Fibroblast of the aortic adventitia (primary cell): ENCODE measurements around the gene POP4. TPM values are rescaled to one million over a fixed set of nuclear protein-coding genes. Genes with fewer than 3 reads are reported as not detected.

ENCODE experiments used
- DNase-seq: peaks from one replicate; pipeline ENCODE4 v3.0.0-alpha.2; 2010; ENCODE audit warnings: low read depth
- H3K4me3 ChIP-seq: 2 replicates; pipeline ENCODE4 v1.5.1; 2011; ENCODE audit warnings: low read depth, mild to moderate bottlenecking, control low read depth, low read length, moderate library complexity
- total RNA-seq: library from RNA; depleted of rRNA; stranded (reverse); fragments of >200 nt; gene quantifications from 2 replicates; pipeline ENCODE4 v1.2.3, GENCODE V29; 2012; ENCODE audit warnings: low replicate concordance
- TF ChIP-seq, protein P1 (sequence below): IDR thresholded peaks from 2 replicates; pipeline ENCODE4 v1.5.1; 2011; ENCODE audit warnings: mild to moderate bottlenecking, low read length, control low read depth, inconsistent platforms; ENCODE audit not compliant: insufficient read depth

POP4 gene
- total RNA-seq, 1 donor, result 76.6 TPM

DNA sequence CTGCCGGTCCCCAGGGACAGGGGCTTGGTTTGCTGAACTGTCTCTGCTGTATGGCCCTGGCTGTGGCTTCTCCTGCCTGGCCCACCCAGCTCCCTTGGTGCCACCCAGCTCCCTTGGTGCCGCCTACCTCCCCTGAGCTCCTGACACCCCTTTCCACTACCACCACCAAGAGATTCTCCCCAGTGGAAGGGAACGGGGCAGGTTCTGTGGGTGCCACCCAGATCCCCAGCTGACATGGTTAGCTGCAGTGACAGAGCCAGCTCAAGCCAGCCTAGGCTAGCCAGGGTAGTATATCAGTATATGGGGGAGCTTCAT, 28.5 kb upstream of the POP4 start:
- TF ChIP-seq, protein P1, sequence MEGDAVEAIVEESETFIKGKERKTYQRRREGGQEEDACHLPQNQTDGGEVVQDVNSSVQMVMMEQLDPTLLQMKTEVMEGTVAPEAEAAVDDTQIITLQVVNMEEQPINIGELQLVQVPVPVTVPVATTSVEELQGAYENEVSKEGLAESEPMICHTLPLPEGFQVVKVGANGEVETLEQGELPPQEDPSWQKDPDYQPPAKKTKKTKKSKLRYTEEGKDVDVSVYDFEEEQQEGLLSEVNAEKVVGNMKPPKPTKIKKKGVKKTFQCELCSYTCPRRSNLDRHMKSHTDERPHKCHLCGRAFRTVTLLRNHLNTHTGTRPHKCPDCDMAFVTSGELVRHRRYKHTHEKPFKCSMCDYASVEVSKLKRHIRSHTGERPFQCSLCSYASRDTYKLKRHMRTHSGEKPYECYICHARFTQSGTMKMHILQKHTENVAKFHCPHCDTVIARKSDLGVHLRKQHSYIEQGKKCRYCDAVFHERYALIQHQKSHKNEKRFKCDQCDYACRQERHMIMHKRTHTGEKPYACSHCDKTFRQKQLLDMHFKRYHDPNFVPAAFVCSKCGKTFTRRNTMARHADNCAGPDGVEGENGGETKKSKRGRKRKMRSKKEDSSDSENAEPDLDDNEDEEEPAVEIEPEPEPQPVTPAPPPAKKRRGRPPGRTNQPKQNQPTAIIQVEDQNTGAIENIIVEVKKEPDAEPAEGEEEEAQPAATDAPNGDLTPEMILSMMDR, result no peak
- no peak overlapping the region for H3K4me3 ChIP-seq
- DNase-seq, result no peak

- no peak for DNase-seq
- H3K4me3 ChIP-seq, result no peak overlapping the region
- TF ChIP-seq, protein P1, result no peak
Measured at GRCh38 chr19:29578349-29578748, 27.7 kb upstream of the POP4 start.

GRCh38 chr19:29579308-29579910, 26.7 kb upstream of the POP4 start:
- H3K4me3 ChIP-seq, result no peak overlapping the region
- TF ChIP-seq, protein P1, result no peak
- DNase-seq, result no peak

GRCh38 chr19:29581398-29581797, 24.7 kb upstream of the POP4 start:
- DNase-seq, result no peak
- H3K4me3 ChIP-seq, result no peak overlapping the region
- TF ChIP-seq, protein P1, result no peak

GRCh38 chr19:29583196-29583999, 22.7 kb upstream of the POP4 start:
- TF ChIP-seq, protein P1, result no peak
- H3K4me3 ChIP-seq, result no peak overlapping the region
- DNase-seq, result peak; percentile 53

DNA sequence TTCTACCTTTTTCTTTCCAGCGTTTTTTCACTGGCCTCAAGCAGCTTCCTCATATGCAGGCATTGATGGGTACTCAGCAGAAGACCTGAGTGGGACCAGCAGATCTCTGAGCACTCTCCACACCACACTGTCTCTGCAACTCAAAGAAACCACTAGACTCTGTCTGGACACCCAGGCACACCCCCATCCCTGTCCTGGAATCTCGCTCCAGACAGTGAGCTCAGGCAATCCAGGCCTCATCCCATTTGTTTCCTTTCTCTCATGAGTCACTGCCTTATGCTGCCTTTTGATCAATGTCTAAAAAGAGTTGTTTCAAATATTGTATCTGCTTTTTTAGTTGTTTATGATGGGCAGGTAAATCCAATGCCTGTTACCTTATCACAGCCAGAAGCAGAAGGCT, 19.7 kb upstream of the POP4 start:
- TF ChIP-seq, protein P1, result no peak
- no peak overlapping the region for H3K4me3 ChIP-seq
- no peak for DNase-seq

DNA sequence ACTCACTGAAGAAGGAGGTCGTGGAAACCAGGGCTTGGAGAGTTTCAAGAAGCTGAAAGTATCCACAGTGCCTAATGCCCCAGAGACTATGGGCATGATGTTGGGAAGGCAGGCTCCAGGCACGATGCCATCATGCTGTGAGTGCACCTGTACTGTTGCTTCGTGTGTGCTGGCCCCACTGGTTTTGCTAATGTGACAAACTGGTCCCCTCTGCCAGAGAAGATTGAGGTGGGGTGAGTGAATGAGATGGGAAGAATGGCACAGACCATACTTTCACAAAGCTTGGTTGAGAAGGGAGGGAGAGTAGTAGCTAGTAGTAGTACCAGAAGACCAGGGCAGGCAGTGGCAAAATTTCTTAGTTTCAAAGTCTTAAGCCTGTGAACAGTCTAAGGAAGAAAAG, 19.0 kb upstream of the POP4 start:
- TF ChIP-seq, protein P1, result no peak
- no peak for DNase-seq
- H3K4me3 ChIP-seq, result no peak overlapping the region
